GM19238 (cell line): ENCODE results near the gene AGAP1.
A peak's percentile ranks its signal among the peaks of the same experiment; 100 is the strongest.

Experiments
- DNase-seq: peaks from one replicate; pipeline ENCODE4 v3.0.0; 2011; ENCODE audit warnings: low spot score; ENCODE audit not compliant: insufficient read length

Gene AGAP1

DNA sequence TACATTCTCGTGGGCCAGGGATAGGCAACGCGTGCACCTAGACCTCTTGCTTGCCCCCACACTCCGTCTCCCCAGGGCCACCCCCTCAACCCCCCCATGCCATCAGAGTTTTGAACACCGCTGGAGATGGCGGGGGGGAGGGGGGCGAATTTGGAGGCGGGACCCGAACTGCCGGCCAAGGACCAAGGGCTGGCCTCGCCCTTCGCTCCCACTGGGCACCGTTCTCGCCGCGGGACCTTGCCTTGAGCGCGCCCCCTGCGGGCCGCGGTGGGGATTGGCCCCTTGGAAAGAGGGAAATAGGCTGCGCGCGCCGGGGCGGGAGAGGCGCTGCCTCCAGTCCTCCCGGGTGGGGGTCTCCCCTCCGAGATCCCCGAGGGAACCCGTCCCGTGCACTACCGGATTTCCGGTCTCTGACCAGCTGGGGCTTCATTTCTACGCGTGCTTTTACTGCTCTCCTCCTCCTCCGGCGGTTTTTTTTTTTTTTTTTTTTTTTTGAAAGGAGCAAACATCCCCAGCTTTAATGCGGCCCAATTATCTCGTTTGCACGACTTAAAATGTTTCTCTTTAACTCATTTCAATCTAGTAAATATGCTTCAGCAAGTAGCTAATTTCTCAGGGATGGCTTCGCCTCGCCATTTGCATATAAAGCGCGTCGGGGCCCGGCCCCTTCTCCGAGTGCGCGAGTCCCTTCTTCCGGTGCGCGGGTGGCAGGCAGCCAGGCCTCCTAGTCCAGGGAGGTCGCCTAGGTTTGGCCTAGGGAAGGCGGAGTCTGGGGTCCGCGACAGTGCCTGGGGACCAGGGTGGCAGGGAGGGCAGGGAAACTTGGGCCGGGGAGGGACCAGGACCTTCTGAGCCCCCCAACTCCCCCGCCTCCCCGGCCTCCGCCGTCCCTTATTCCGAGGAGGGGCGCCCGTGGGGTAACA is 684.4 kb downstream of the AGAP1 start:
- peak; percentile 53 for DNase-seq

- DNase-seq = no peak
Measured at GRCh38 chr2:236178890-236179235, 685.0 kb downstream of the AGAP1 start.

GRCh38 chr2:236179236-236180075 is 685.6 kb downstream of the AGAP1 start:
- DNase-seq = no peak

- DNase-seq = no peak
Measured at GRCh38 chr2:236180076-236180816, 686.4 kb downstream of the AGAP1 start.

DNA sequence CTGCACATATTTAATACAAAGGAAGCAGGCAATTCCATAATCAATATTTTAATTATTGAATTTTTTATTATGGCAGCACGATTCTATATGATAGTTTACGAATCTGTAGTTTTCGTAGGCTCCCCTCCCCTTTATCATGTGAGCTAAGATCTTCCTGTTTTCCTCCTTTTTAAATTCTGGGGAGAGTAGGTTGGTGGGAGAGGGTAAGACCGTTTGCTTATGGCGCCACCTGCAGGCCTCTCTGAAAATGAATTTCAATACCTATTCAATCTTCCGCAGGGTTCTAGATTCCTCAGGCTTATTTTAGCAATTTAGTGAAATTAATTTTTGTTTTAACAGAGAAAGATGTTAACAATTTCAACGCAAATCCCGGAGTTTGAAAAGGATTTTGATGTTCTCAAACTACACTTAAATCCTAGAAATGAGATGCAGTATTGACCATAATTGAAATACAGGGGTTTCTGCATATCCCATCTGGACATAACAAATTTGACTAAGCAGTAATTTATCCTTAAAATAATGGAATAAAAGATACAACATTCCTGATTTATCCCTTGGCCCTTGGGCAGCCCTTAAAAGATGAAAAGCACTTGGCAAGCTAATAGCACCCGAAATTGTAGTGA is 687.1 kb downstream of the AGAP1 start:
- DNase-seq = no peak
